ENCODE data around the gene TNIP1.
A peak's percentile ranks its signal among the peaks of the same experiment; 100 is the strongest.

Gene TNIP1

DNA sequence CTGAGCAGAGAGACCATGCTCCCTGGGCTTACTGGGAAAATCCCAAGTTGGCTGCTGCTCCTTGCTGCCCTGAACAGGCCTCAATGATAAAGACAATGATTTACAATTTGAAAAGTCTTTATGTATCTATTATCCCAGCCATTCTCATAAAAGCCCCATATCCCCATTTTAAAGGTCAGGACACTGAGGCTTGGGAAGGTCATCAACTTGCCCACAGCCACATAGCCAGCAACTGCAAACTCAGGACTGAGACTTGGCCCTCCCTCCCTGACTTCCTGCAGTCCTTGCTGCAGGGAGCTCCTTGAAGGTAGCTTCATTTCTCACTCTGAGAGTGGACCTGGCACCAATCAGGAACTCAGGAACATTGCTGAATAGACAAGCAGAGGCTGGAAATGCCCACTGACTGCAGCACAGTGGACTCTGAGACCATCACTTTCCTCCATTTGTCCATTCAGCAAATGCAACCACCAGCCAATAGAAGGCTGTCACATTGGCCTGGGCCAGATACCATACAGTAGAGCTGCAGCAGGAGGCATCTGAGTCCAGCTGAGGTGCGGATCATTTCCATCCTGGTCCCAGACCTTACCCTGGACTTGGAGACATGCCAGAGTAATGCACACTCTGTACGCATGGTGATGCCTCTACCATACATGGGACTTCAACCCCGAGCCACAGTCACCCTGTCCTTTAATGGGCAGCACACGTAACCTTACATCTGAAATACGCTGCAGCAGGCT is 18.3 kb downstream of the TNIP1 start:
- no peak for DNase-seq

- no peak for DNase-seq
Observed at GRCh38 chr5:151060742-151061141, 20.1 kb downstream of the TNIP1 start.

GRCh38 chr5:151058891-151059489 is 21.8 kb downstream of the TNIP1 start:
- DNase-seq = no peak

GRCh38 chr5:151058301-151058700 is 22.5 kb downstream of the TNIP1 start:
- DNase-seq = no peak

DNA sequence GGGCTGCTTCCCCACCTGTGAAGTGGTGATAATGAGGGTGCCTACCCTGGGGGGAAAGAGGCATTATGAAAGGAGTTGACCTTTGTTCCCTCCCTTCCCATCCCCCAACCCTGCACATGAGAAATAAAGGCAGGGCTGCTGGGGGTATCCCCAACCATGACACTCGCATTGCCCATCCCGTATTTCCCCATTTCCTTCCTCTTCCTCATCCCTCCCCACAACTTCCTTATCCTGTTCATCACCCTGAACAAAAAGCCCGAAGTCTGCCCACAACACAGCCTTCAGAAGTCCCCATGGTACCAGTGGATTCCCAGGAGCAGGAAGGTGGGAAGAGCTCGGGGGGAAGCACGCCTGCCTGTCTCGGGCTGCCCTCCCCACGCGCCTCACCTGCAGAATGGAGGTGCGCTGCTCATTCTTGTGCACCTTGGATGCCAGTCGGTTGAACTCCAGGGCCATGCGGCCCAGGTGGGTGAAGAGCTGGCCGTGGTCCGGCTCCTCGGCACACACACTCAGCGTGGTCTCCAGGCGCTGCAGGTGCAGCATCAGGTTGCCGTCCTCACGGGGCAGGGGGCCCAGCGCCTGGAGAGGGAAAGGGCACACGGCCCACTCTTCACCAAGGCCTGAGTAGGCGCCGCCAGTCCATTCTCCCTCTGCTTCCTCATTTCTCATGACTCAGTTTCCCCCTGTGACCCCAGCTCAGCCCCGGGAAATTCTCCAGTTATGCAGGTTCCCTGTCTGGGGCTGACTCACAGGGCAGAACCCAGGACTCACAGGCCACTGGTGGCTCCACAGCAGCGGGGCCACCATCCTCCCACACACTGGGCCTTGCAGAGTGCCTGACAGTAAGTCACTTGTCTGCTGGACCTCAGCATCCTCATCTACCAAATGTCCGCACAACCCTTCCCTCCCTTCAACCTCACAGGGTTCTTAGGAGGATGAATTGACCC is 24.2 kb downstream of the TNIP1 start:
- DNase-seq = no peak

- DNase-seq = no peak
Observed at GRCh38 chr5:151055336-151055735, 25.5 kb downstream of the TNIP1 start.

GRCh38 chr5:151054709-151055108 is 26.1 kb downstream of the TNIP1 start:
- no peak for DNase-seq

DNA sequence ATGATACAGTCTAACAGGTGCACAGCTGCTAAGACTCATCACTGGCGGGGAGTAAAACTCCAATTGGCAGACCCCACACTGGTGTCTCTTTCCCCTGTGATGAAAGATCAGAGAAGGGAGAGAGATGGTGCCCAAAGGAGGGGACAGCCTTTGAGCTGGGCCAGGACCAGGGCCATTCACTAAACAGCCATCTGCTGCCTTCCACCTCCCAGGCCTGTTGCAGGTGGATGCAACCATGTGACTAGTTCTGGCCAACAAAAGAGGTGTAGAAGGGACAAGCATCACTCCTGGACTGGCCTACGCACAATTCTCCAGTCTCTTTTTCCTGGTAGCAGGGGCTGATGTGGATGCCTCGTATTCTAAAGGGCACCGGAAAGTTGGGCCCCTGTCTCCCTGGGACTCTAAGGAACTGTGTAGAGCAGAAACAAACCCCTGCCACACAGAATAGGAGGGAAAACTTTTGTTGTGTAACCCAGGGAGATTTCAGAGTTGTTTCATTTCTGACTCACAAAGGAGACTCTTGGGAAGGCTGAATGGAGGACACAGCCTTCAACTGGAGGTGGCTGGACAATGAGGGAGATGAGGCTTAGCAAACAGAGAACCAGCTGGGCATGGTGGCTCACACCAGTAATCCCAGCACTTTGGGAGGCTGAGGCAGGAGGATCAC is 26.9 kb downstream of the TNIP1 start:
- no peak for DNase-seq

GRCh38 chr5:151052836-151053235 is 28.0 kb downstream of the TNIP1 start:
- DNase-seq = no peak

GRCh38 chr5:151051931-151052608 is 28.8 kb downstream of the TNIP1 start:
- no peak for DNase-seq

GRCh38 chr5:151051066-151051930 is 29.5 kb downstream of the TNIP1 start:
- peak; percentile 47 for DNase-seq

DNA sequence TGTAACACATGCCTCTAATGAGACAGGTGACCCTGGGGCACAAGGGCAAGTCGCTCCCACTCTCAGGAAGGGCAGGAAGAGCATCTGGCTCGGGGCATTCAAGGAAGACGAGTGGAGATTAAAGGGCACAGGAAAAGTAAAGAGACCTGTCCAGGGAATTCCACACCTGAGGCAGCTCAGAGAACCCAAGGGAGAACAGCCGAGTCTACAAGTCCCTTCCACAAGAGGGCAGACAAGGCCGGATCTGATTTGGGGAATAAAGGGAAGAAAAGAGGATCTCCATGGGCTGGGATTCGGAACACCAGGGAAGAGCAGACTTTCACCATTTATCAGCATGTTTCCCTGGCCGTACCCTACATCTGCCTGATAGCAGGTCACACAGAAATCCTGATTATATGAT is 32.3 kb downstream of the TNIP1 start:
- no peak for DNase-seq

- no peak for DNase-seq
Observed at GRCh38 chr5:151047814-151048425, 32.9 kb downstream of the TNIP1 start.

- DNase-seq = no peak
Observed at GRCh38 chr5:151042453-151043093, 38.3 kb downstream of the TNIP1 start.

DNA sequence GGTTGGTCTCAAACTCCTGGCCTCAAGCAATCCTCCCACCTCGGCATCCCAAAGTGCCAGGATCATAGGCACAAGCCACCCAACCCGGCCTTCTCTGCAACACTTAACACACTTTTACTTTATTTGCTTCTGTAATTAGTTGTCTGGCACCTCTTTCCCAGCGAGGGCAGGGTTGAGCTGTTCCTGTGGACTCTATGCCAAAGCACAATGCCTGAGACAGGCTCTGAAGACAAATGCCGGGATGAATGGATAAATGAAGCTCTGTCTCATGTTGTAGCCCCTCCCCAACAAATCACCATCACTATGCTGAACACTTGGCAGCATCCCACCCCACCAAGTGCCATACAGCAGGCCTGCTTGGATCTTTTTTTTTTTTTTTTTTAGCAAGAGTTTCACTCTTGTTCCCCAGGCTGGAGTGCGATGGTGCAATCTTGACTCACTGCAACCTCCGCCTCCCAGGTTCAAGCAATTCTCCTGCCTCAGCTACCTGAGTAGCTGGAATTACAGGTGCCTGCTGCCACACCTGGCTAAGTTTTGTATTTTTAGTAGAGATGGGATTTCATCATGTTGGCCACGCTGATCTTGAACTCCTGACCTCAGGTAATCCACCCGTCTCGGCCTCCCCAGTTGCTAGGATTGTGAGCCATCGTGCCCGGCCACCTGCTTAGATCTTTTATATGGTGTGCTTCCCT is 39.1 kb downstream of the TNIP1 start:
- DNase-seq = no peak

DNA sequence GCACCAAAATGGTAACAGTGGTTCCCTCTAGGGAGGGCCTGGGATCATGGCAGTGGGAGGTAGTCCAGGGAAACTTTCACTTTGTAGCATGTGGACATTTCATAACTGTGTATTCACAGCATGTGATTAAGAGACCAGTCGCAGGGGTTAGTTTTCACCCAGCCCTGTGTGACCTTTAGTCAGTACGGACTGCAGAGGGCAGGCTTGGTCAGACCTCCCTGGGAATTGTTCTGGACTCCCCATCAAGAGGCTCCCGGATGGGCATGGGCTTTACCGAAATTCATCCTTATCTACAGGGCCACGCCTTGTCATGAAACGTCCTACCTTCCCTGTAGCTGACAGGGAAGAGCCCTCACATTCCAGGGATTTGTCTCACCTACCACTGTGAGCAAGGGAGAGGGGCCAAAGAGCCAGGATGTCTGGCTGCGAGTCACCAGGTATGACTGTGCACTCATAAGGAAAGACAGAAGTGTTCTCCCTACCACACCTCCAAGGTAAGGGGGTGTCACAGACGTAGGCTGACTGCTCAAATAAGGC is 40.6 kb downstream of the TNIP1 start:
- DNase-seq = no peak

- no peak for DNase-seq
Observed at GRCh38 chr5:151039665-151040064, 41.2 kb downstream of the TNIP1 start.

DNA sequence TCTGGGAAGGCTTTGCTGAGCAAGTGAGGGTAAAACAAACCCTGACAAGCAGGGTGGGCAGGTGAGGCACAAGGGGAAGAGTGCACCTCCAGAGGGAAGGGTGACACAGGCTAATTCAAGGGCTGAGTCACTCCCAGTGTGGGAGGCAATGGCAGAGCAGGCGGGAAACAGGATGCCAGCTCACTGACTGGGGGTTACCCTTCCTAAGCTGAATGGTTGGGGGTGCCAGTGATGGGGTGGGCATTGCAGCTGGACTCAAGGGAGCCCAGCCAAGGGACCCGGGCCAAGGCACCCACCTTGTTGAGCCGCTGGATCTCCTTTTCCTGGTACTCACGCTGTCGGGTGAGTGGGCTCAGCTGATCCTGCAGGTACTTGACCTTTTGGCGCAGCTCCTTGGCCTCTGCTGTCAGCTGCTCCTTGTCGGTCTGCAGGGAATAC is 42.0 kb downstream of the TNIP1 start:
- DNase-seq = no peak

DNA sequence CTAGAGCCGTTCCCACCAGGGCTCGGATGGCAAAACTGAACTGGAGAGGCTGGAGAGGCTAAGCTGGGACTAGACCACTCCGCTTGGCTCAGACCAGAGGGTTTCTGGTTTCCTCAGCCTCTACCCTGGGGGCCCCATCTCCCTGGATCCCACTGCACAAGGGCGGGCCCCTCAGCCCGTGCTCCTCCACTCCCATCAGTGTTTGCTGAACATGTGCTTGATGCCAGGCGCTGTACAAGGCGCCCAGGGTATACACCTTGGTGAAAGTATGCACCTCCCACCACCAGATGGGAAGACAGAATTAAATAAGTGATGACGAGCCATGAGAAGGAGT is 42.5 kb downstream of the TNIP1 start:
- DNase-seq = no peak

Measured in amniotic stem cell (primary cell).